GM21723 (cell line): ENCODE data around the gene EGFR.

Experiments
- ATAC-seq: cut with Tn5 transposase; IDR thresholded peaks from one replicate; pipeline ENCODE4 v1.9.1; 2021; ENCODE audit warnings: mild to moderate bottlenecking, moderate library complexity; ENCODE audit not compliant: unreplicated experiment

EGFR gene

GRCh38 chr7:55080000-55080623 is 61.3 kb downstream of the EGFR start:
- ATAC-seq = no peak

GRCh38 chr7:55081068-55081467 is 62.3 kb downstream of the EGFR start:
- no peak for ATAC-seq

GRCh38 chr7:55081472-55082227 is 62.8 kb downstream of the EGFR start:
- ATAC-seq = no peak

- ATAC-seq = no peak
Measured at GRCh38 chr7:55082228-55082603, 63.4 kb downstream of the EGFR start.

- no peak for ATAC-seq
Measured at GRCh38 chr7:55083206-55083605, 64.4 kb downstream of the EGFR start.

GRCh38 chr7:55084307-55084706 is 65.5 kb downstream of the EGFR start:
- no peak for ATAC-seq

- peak; percentile 17 for ATAC-seq
Measured at GRCh38 chr7:55085511-55086412, 66.9 kb downstream of the EGFR start.

- peak; percentile 74 for ATAC-seq
Measured at GRCh38 chr7:55086413-55087201, 67.8 kb downstream of the EGFR start.

GRCh38 chr7:55087521-55087961 is 68.7 kb downstream of the EGFR start:
- no peak for ATAC-seq

GRCh38 chr7:55088107-55088506 is 69.3 kb downstream of the EGFR start:
- no peak for ATAC-seq

- ATAC-seq = no peak
Measured at GRCh38 chr7:55088620-55089019, 69.8 kb downstream of the EGFR start.

- no peak for ATAC-seq
Measured at GRCh38 chr7:55092186-55092974, 73.6 kb downstream of the EGFR start.

GRCh38 chr7:55092975-55093373 is 74.2 kb downstream of the EGFR start:
- no peak for ATAC-seq

- ATAC-seq = no peak
Measured at GRCh38 chr7:55093674-55094073, 74.9 kb downstream of the EGFR start.

GRCh38 chr7:55094092-55094690 is 75.4 kb downstream of the EGFR start:
- no peak for ATAC-seq

GRCh38 chr7:55095672-55096071 is 76.9 kb downstream of the EGFR start:
- no peak for ATAC-seq

- no peak for ATAC-seq
Measured at GRCh38 chr7:55096323-55096722, 77.5 kb downstream of the EGFR start.

GRCh38 chr7:55097100-55097499 is 78.3 kb downstream of the EGFR start:
- ATAC-seq = no peak

- ATAC-seq = no peak
Measured at GRCh38 chr7:55099066-55099820, 80.4 kb downstream of the EGFR start.
